Skeletal muscle satellite cell (primary cell): ENCODE data around the gene CCNJL.

Experiments
- H3K27me3 ChIP-seq: 2 replicates; pipeline ENCODE4 v1.7.0; 2013; ENCODE audit warnings: low read length; ENCODE audit not compliant: control insufficient read depth, insufficient read depth
- H3K36me3 ChIP-seq: 2 replicates; pipeline ENCODE4 v1.7.0; 2013; ENCODE audit warnings: mild to moderate bottlenecking, control low read depth, low read length; ENCODE audit not compliant: insufficient read depth
- H3K4me1 ChIP-seq: 2 replicates; pipeline ENCODE4 v1.7.0; 2013; ENCODE audit warnings: low read length; ENCODE audit not compliant: control insufficient read depth, insufficient read depth
- H3K4me2 ChIP-seq: 2 replicates; pipeline ENCODE4 v1.7.0; 2013; ENCODE audit warnings: mild to moderate bottlenecking, low read length
- H3K4me3 ChIP-seq: 2 replicates; pipeline ENCODE4 v1.7.0; 2013; ENCODE audit warnings: low read length
- H3K9ac ChIP-seq: 2 replicates; pipeline ENCODE4 v1.7.0; 2013; ENCODE audit warnings: mild to moderate bottlenecking, low read depth, low read length, moderate library complexity
- H3K9me3 ChIP-seq: replicated peaks from 2 replicates; pipeline ENCODE4 v1.7.0; 2013; ENCODE audit warnings: mild to moderate bottlenecking, control low read depth, low read length

Gene CCNJL

DNA sequence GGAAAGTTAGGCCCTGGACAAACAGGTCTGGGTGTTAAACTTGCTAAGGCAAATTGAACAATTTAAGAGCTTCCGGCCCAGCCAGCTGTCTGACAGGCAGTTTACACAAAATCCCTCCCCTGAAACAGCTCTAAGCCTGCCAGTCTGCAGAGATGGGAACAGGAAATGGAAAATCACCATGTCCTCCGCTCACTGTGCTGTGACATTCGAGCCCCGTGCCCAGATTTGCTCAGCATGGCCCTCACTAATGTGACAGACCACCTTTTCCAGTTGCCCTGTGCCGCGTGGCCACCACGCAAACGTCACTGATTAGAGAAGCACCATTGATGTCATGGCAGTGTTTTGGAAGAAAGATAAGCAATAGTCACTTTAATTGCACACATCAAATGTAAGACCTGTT lies 41.0 kb downstream of the CCNJL start:
- no peak overlapping the region for H3K9ac ChIP-seq
- H3K36me3 ChIP-seq, result no peaks in the 10 kb centered on the region
- peaks cover 20% of the 10 kb centered on the region for H3K4me1 ChIP-seq
- peak overlapping the region; percentile 3 for H3K4me3 ChIP-seq
- H3K4me2 ChIP-seq, result peak overlapping the region; percentile 35
- H3K9me3 ChIP-seq, result no peaks in the 10 kb centered on the region
- H3K27me3 ChIP-seq, result no peaks in the 10 kb centered on the region

DNA sequence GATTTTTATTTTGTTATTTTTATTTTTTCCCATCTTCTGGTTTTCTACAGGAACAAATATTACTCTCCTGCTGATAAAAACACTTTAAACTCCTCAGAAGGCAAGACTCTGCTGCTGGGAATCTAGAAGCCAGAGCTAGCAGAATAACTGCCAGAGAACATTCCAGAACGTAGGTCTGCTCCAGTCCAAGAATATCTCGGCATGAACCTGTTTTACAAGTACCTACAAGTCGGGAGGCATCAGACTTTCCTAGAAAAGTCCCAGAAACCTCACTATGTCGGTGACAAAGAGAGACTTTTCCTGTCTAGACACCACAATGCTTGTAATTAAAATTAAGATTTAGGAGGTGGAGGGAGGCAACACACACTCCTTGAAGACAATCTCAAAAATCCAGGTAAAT lies 41.7 kb downstream of the CCNJL start:
- no peak overlapping the region for H3K9ac ChIP-seq
- peaks cover 20% of the 10 kb centered on the region for H3K4me1 ChIP-seq

DNA sequence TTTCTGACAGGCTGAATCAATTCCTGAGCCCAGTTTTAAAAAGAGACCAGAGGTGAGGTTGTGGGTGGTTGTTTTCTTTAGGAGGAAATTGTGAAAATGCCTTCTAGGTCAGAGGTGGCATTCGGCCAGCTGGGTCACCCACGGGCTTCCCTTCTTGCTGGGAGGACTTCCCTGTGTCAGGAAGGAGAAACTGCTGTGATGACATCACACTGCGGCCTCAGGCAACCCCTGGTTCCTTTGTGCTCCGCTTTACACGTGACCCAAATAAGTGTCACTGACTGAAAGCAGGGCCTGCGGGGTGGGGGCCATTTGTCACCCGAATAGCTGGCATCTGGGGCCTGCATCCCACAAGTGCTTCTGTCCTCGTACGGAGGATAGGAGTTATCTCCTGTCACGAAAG lies 43.3 kb downstream of the CCNJL start:
- no peaks in the 10 kb centered on the region for H3K27me3 ChIP-seq
- peak overlapping the region; percentile 3 for H3K9ac ChIP-seq
- no peaks in the 10 kb centered on the region for H3K36me3 ChIP-seq
- peaks cover 20% of the 10 kb centered on the region for H3K4me1 ChIP-seq
- no peaks in the 10 kb centered on the region for H3K9me3 ChIP-seq
- peak overlapping the region; percentile 34 for H3K4me2 ChIP-seq
- no peak overlapping the region for H3K4me3 ChIP-seq

More for the DNA sequence above, 41.7 kb downstream of the CCNJL start:
- no peaks in the 10 kb centered on the region for H3K27me3 ChIP-seq
- no peaks in the 10 kb centered on the region for H3K36me3 ChIP-seq
- H3K9me3 ChIP-seq, result no peaks in the 10 kb centered on the region
- H3K4me2 ChIP-seq, result no peak overlapping the region
- no peak overlapping the region for H3K4me3 ChIP-seq

DNA sequence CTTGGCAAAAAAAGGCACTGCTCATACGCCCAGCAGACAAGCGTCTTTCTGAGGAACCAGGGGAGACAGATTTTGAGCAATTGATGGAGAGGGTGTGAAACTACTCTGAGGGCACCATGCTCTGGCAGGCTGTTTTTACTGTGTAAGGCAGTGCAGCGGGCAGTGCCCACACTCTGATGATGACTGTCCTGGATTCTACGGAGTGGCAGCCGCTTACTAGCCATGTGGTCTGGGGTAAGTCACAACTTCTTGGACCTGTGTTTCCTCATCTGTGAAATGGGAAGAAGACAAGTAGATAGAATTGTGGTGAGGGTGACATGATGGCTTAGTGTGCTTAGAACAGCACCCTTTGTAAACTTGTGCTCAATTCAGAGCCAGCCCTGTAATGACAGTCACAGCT lies 44.2 kb downstream of the CCNJL start:
- Histone ChIP-seq H3K27me3 (no peaks in the 10 kb centered on the region), H3K36me3 (no peaks in the 10 kb centered on the region), H3K4me1 (peaks cover 20% of the 10 kb centered on the region), H3K4me3 (no peak overlapping the region), H3K4me2 (no peak overlapping the region), H3K9ac (no peak overlapping the region), H3K9me3 (no peaks in the 10 kb centered on the region)

DNA sequence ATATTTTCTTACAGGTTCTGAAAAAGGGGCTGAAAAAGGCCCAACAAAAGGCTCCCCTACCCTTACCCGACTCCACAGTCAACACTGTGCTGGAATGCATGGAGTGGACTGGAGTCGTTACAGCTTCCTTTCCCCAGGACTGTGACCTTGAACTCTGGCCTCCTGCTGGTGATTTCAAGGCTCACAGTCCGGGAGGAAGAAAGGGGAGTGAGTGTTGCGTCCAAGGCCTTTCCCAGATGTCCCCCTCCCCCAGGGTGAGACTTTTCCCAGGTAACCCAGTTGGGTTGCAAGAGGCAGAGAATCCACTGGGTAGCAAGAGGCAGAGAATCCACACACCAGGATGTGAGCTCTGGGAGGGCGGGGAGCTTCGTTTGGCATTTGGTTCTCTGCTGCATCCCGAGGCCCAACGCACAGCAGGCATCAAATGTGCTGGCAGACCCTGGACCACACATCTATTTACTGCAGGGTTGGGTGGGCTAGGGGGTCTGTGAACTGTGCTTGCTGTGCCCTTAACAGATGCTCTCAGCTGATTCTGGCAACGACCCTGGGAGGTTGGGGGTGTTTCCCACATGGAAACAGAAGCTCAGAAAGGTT lies 45.5 kb downstream of the CCNJL start:
- H3K27me3 ChIP-seq, result no peaks in the 10 kb centered on the region
- H3K4me2 ChIP-seq, result no peak overlapping the region
- H3K36me3 ChIP-seq, result no peaks in the 10 kb centered on the region
- H3K9ac ChIP-seq, result no peak overlapping the region
- H3K4me3 ChIP-seq, result no peak overlapping the region
- no peaks in the 10 kb centered on the region for H3K9me3 ChIP-seq
- peaks cover 20% of the 10 kb centered on the region for H3K4me1 ChIP-seq

DNA sequence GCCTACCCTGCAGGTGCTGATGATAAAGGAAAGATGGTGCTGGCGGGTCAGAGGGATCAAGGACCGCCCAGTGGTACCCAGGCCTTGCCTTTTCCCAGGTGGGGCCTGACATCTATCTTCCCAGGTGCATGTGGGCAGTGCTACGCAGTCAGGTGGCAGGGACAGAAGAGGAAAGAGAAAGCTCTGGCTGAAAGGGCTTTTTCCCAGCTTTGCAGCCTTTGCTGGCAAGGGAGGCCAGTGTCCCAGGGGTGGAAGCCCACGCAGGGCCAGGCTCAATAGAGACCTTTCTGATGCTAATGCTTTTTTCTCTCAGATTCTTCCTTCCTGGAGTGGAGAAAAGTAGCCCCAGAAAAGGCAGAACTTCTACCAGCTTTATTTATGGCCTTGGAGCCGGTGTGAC lies 46.3 kb downstream of the CCNJL start:
- no peak overlapping the region for H3K4me3 ChIP-seq
- no peaks in the 10 kb centered on the region for H3K9me3 ChIP-seq
- H3K4me2 ChIP-seq, result no peak overlapping the region
- no peaks in the 10 kb centered on the region for H3K36me3 ChIP-seq
- peaks cover 14% of the 10 kb centered on the region for H3K4me1 ChIP-seq
- H3K9ac ChIP-seq, result no peak overlapping the region
- H3K27me3 ChIP-seq, result no peaks in the 10 kb centered on the region

DNA sequence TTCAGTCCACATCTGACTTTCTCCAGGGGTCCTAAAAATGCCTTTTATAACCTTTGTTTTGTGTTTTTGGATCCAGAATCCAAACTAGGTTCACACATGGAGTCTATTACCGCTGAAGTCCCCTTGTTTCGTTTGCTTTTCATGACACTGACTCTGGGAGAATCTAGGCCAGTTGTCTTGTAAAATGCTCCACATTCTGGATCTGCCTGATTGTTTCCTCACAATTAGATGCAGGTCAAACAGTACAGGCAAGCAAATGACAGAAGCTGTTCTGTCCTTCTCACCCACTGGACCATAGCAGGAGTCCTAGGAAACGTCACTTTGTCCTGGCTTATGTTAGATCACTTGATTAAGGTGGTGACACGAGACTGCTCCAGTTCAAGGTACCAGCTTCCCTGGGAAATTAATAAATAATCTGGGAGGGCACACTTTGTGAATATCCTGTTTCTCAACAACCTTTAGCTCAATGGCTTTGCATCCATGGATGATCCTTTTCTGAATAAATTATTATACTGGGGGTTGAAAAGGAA lies 49.0 kb downstream of the CCNJL start:
- no peaks in the 10 kb centered on the region for H3K27me3 ChIP-seq
- no peak overlapping the region for H3K9ac ChIP-seq
- H3K4me1 ChIP-seq, result peaks cover under 1% of the 10 kb centered on the region
- no peak overlapping the region for H3K4me3 ChIP-seq
- no peak overlapping the region for H3K4me2 ChIP-seq
- no peaks in the 10 kb centered on the region for H3K36me3 ChIP-seq
- H3K9me3 ChIP-seq, result no peaks in the 10 kb centered on the region

DNA sequence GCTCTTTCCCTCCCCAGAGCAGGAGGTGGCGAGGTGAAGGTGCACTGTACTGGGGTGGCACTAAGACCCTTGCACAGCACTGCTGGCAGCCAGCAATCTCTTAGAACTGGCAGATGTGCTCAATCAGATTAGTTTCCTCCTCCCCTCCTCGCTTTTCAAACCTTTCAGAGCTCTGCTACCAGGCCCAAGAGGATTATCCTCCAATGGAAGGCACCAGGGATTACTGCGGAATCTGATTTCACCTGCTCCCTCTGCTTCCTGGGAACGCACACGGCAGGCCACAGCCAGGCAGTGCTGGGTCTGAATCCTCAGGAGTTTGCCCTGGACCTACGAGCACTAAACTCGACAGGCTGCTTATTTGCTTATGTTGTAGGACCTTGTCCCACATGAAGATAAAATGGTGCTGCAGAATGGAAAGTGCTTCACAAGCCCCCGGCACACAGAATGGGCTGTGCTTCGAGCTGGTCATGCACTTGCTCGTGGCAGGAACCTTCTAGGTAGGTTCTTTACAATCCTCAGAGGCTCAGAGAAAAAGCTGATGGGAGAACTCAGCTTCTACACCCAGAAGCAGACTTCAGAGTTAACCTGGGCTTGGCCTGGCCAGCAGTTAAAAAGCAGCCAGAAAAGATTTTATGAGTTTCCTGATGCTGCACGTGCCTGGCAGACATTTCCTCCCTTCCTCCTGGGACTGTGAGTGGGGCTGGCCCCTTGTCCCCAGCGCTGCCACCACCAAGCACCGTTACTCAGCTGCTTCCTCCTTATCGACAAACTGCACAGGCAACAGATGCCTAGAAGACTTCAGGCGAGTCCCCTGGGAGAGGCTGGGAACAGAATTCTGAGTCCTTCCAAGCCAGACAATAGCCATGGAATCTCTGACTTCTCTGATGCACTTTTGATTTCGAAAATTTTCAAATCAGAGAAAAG lies 50.0 kb downstream of the CCNJL start:
- Histone ChIP-seq H3K4me1 (no peaks in the 10 kb centered on the region), H3K36me3 (no peaks in the 10 kb centered on the region), H3K9me3 (no peaks in the 10 kb centered on the region), H3K27me3 (no peaks in the 10 kb centered on the region), H3K4me3 (no peak overlapping the region), H3K4me2 (no peak overlapping the region), H3K9ac (no peak overlapping the region)

DNA sequence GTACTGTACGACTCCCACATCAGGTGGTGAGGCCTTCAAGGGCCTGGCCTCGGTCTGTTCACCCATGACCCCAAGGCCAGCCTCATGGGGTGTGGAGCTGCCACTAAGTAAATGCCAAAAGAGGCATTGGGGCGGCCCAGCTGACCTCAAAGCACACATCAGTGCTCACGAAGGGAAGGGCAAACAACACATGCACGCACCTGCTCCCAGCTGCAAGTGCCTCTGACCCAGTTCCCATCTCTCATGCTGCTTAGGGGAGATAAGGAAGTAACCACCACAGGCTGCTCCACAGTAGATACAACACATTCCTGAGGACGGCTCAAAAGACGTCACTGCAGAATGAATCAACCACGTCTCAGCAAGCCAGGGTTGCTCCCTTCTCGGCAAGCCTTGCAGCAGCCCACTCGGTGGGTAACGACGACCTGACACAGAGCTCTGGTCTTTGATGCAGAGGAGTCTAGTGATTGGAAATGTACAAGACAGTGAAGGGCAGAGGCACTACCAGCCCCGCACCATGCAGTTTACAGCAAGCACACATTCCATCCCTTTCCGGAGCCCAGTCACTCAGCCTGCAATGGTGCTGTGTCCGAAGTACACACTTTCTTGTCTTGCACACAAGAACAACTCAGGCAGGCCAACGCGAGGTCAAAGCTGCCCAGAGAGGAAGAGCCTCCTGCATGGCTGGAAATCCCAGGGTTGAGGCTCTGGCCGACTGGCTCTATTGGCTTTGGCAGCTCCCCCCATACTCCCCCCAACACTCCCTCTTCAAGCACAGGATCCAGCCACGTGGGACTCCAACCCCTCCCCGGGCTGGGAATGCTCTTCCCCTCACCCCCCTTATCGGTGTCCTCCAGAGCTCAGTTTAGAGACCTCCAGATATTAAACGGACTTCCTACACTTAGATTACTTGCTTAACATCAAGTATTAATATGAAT lies 51.2 kb downstream of the CCNJL start:
- Histone ChIP-seq H3K36me3 (no peaks in the 10 kb centered on the region), H3K9me3 (no peaks in the 10 kb centered on the region), H3K9ac (no peak overlapping the region), H3K4me1 (no peaks in the 10 kb centered on the region), H3K4me3 (no peak overlapping the region), H3K27me3 (no peaks in the 10 kb centered on the region), H3K4me2 (no peak overlapping the region)

DNA sequence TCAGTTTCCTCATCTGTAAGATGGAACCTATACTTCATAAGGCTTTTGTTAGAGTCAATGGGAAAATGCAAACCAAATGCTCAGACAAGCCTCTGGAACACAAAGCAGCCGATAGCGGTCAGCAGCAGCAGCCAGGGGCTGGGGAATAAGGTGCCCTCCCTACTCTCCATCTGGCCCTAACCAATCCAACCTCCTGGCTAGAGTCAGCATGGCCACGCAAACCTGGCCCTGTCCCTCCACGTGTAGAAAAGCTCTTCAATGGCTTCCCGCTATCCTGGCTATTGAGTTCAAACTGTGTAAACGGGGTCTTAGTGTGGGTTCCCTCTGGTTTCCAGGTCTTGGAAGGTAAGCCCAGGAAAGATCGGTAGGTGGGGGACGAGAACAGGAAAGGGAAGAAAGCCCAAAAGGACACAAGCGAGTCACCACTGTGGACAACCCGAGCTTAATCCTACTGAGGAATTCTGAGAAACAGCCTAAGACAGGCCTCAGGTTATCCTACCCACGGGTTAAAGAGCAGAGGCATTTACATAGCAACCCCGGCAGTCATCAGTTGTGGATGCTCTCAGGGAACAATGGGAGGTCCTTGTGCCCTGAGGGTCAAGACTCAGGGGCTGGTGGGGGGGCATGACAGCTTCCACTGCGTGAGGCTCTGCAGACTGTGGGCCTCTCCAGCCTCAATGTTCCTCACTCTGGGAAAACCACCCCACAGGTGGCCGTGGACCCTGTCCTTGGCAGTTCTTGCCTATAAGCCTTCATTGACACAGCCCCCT lies 52.2 kb downstream of the CCNJL start:
- Histone ChIP-seq H3K27me3 (no peaks in the 10 kb centered on the region), H3K9me3 (no peaks in the 10 kb centered on the region)

More for the DNA sequence above, 52.2 kb downstream of the CCNJL start:
- H3K9ac ChIP-seq, result no peak overlapping the region
- no peaks in the 10 kb centered on the region for H3K36me3 ChIP-seq
- no peak overlapping the region for H3K4me2 ChIP-seq
- H3K4me1 ChIP-seq, result no peaks in the 10 kb centered on the region
- no peak overlapping the region for H3K4me3 ChIP-seq
